ENCODE results near the gene SEMA3F.

SEMA3F gene

GRCh38 chr3:50154476-50154839 is 666 bp upstream of the SEMA3F start:
- Histone ChIP-seq H3K79me2 (ENCODE audit: insufficient read depth, low read depth) (no peaks in the 10 kb centered on the region), H4K20me1 (ENCODE audit: insufficient read depth) (no peaks in the 10 kb centered on the region), H3K36me3 (ENCODE audit: insufficient read depth) (no peaks in the 10 kb centered on the region), H3K27ac (no peak overlapping the region), H3K27me3 (ENCODE audit: insufficient read depth, low read depth) (peaks cover 13% of the 10 kb centered on the region; the same call in 1 of the 2 replicates), H2AFZ (ENCODE audit: low read depth) (no peak overlapping the region), H3K4me2 (peak overlapping the region; percentile 42; the same call in 1 of the 2 replicates), H3K9ac (no peak overlapping the region), H3K4me3 (IDR thresholded peaks at IDR 0.05; ENCODE audit: insufficient read depth, low read depth, low read length) (no peak overlapping the region), H3K4me1 (ENCODE audit: low read depth, poor library complexity, severe bottlenecking) (no peaks in the 10 kb centered on the region)
- TF ChIP-seq, protein P1, sequence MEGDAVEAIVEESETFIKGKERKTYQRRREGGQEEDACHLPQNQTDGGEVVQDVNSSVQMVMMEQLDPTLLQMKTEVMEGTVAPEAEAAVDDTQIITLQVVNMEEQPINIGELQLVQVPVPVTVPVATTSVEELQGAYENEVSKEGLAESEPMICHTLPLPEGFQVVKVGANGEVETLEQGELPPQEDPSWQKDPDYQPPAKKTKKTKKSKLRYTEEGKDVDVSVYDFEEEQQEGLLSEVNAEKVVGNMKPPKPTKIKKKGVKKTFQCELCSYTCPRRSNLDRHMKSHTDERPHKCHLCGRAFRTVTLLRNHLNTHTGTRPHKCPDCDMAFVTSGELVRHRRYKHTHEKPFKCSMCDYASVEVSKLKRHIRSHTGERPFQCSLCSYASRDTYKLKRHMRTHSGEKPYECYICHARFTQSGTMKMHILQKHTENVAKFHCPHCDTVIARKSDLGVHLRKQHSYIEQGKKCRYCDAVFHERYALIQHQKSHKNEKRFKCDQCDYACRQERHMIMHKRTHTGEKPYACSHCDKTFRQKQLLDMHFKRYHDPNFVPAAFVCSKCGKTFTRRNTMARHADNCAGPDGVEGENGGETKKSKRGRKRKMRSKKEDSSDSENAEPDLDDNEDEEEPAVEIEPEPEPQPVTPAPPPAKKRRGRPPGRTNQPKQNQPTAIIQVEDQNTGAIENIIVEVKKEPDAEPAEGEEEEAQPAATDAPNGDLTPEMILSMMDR (conservative IDR thresholded peaks at IDR 0.05; ENCODE audit: low read depth, low read length): no peak

- H3K27me3 ChIP-seq (ENCODE audit: insufficient read depth, low read depth): peaks cover 19% of the 10 kb centered on the region; the same call in 1 of the 2 replicates
Observed at GRCh38 chr3:50155491-50155878, 361 bp downstream of the SEMA3F start.

GRCh38 chr3:50155891-50156290 is 767 bp downstream of the SEMA3F start:
- H2AFZ ChIP-seq (ENCODE audit: low read depth): no peak overlapping the region
- H3K27me3 ChIP-seq (ENCODE audit: insufficient read depth, low read depth): peaks cover 19% of the 10 kb centered on the region; the same call in 1 of the 2 replicates
- H4K20me1 ChIP-seq (ENCODE audit: insufficient read depth): no peaks in the 10 kb centered on the region
- TF ChIP-seq, protein P1 (conservative IDR thresholded peaks at IDR 0.05; ENCODE audit: low read depth, low read length): no peak
- no peak overlapping the region for H3K27ac ChIP-seq
- no peaks in the 10 kb centered on the region for H3K79me2 ChIP-seq (ENCODE audit: insufficient read depth, low read depth)
- no peaks in the 10 kb centered on the region for H3K4me1 ChIP-seq (ENCODE audit: low read depth, poor library complexity, severe bottlenecking)
- no peak overlapping the region for H3K4me3 ChIP-seq (IDR thresholded peaks at IDR 0.05; ENCODE audit: insufficient read depth, low read depth, low read length)
- no peaks in the 10 kb centered on the region for H3K36me3 ChIP-seq (ENCODE audit: insufficient read depth)
- H3K4me2 ChIP-seq: no peak overlapping the region
- H3K9ac ChIP-seq: no peak overlapping the region

More at GRCh38 chr3:50155491-50155878, 361 bp downstream of the SEMA3F start:
- no peaks in the 10 kb centered on the region for H3K4me1 ChIP-seq (ENCODE audit: low read depth, poor library complexity, severe bottlenecking)
- no peaks in the 10 kb centered on the region for H3K36me3 ChIP-seq (ENCODE audit: insufficient read depth)
- H4K20me1 ChIP-seq (ENCODE audit: insufficient read depth): no peaks in the 10 kb centered on the region
- H2AFZ ChIP-seq (ENCODE audit: low read depth): no peak overlapping the region
- no peak overlapping the region for H3K9ac ChIP-seq
- no peak overlapping the region for H3K27ac ChIP-seq
- no peak overlapping the region for H3K4me3 ChIP-seq (IDR thresholded peaks at IDR 0.05; ENCODE audit: insufficient read depth, low read depth, low read length)
- TF ChIP-seq, protein P1 (conservative IDR thresholded peaks at IDR 0.05; ENCODE audit: low read depth, low read length): no peak
- no peaks in the 10 kb centered on the region for H3K79me2 ChIP-seq (ENCODE audit: insufficient read depth, low read depth)
- H3K4me2 ChIP-seq: no peak overlapping the region

DNA sequence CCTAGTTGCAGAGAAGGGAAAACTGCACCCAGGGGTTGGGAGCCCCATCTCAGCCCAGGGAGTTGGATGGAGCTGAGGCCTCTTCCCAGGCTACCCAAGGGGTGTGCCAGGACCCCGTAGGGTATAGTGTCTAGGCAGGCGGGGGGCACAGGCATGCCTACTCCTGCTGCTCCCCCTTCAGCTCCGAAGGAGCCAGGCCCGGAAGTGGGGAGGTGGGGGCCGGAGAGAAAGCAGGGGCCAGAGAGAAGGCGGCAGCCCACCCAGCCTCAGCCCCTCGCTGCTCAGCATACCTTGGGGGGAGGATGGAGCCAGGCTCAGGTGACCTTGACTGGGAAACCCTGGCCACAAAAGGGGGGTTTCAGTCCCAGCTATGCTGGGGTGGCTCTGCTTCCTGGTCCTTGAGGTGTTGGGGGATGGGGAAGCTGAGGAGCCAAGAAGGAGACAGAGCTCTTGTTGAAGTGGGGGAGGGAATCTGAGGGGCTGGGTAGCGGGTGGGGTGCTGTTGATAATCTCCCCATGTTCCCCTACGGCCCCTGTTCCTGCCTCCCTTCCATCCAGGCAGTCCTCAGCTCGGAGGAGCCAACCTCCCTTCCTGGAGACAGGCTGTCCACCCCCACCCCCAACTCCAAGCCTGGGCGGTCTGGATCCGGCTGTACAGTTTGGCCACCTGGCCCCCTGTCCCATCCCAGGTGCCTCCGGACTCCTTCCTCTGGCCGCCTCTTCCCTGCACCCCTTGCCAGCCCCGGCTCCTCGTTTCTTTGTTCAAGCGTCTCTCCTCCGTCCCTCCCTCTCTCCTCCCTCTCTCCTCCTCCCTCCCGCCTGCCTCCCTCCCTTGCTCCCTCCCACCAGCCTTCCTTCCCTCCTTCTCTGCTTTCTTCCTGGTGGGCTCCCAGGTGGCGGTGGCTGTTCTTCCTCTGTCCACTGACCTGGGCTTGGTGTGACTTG is 1.7 kb downstream of the SEMA3F start:
- H3K4me3 ChIP-seq (IDR thresholded peaks at IDR 0.05; ENCODE audit: insufficient read depth, low read depth, low read length): no peak overlapping the region
- H3K4me1 ChIP-seq (ENCODE audit: low read depth, poor library complexity, severe bottlenecking): no peaks in the 10 kb centered on the region
- H3K27ac ChIP-seq: no peak overlapping the region

More for the DNA sequence above, 1.7 kb downstream of the SEMA3F start:
- peaks cover 19% of the 10 kb centered on the region; the same call in 1 of the 2 replicates for H3K27me3 ChIP-seq (ENCODE audit: insufficient read depth, low read depth)
- no peaks in the 10 kb centered on the region for H3K79me2 ChIP-seq (ENCODE audit: insufficient read depth, low read depth)
- no peak overlapping the region for H3K4me2 ChIP-seq
- TF ChIP-seq, protein P1 (conservative IDR thresholded peaks at IDR 0.05; ENCODE audit: low read depth, low read length): no peak
- no peak overlapping the region for H3K9ac ChIP-seq
- no peaks in the 10 kb centered on the region for H4K20me1 ChIP-seq (ENCODE audit: insufficient read depth)
- H3K36me3 ChIP-seq (ENCODE audit: insufficient read depth): no peaks in the 10 kb centered on the region
- H2AFZ ChIP-seq (ENCODE audit: low read depth): no peak overlapping the region

Measured in KMS-11 (cell line).